Muscle of leg (tissue), 11 donors: ENCODE results near the gene AIG1. TPM values are rescaled to one million over a fixed set of nuclear protein-coding genes. Genes with fewer than 3 reads are reported as not detected.
"Not testable (repeated sequence)": the region's sequence is repeated elsewhere in the genome, so short reads cannot be mapped to it uniquely, and the experiment has no call there.

Experiments
- DNase-seq: peaks from one replicate; pipeline ENCODE4 v3.0.0; 2013
- H3K27ac ChIP-seq: one replicate; pipeline ENCODE4 v1.5.1; 2013; ENCODE audit warnings: mild to moderate bottlenecking, low read length, control low read depth
- H3K27me3 ChIP-seq: one replicate; pipeline ENCODE4 v1.6.1; 2013; ENCODE audit warnings: low read length; ENCODE audit not compliant: control insufficient read depth, insufficient read depth
- H3K36me3 ChIP-seq: one replicate; pipeline ENCODE4 v1.6.1; 2013; ENCODE audit warnings: low read length; ENCODE audit not compliant: control insufficient read depth, insufficient read depth
- H3K4me1 ChIP-seq: one replicate; pipeline ENCODE4 v1.6.1; 2013; ENCODE audit warnings: low read length; ENCODE audit not compliant: control insufficient read depth, insufficient read depth
- H3K4me3 ChIP-seq: one replicate; pipeline ENCODE4 v1.5.1; 2013; ENCODE audit warnings: low read length, control low read depth
- H3K9me3 ChIP-seq: replicated peaks from 2 replicates; pipeline ENCODE4 v1.6.1; 2013; ENCODE audit warnings: low read depth, low read length; ENCODE audit not compliant: control insufficient read depth
- WGBS: methylation state at CpG from one replicate; pipeline ENCODE4 v1.1.5; 2013; ENCODE audit warnings: missing lambda C conversion rate; ENCODE audit not compliant: insufficient coverage; 5-methylcytosine and 5-hydroxymethylcytosine counted together
- polyA plus RNA-seq, 8 donors: library from polyadenylated mRNA; unstranded; fragments of 120-200 nt; gene quantifications; one replicate each; pipeline versions ENCODE4 v1.2.1 to v1.2.3, GENCODE V29; 2013; ENCODE audit warnings: inconsistent platforms in 1 of 8, low replicate concordance in 1 of 8; ENCODE audit not compliant: insufficient read length in 8 of 8, insufficient read depth in 1 of 8
- total RNA-seq: library from RNA; stranded (reverse); fragments of 120-200 nt; gene quantifications from one replicate; pipeline ENCODE4 v1.2.4, GENCODE V29; 2013

Gene AIG1
- total and polyA plus RNA-seq, 9 donors: 24.1 to 35.0 (median 30.2) TPM

GRCh38 chr6:143135797-143136561 lies 75.3 kb downstream of the AIG1 start:
- H3K4me3 ChIP-seq: no peak overlapping the region
- WGBS: no CpG with 5 or more reads among the region's 3 CpGs
- no peaks in the 10 kb centered on the region for H3K36me3 ChIP-seq
- peaks cover 5% of the 10 kb centered on the region for H3K9me3 ChIP-seq
- no peak for DNase-seq
- H3K4me1 ChIP-seq: no peaks in the 10 kb centered on the region
- H3K27me3 ChIP-seq: no peaks in the 10 kb centered on the region
- no peak overlapping the region for H3K27ac ChIP-seq

- H3K27me3 ChIP-seq: no peaks in the 10 kb centered on the region
- H3K27ac ChIP-seq: no peak overlapping the region
- H3K4me3 ChIP-seq: no peak overlapping the region
- no peaks in the 10 kb centered on the region for H3K4me1 ChIP-seq
- DNase-seq: no peak
- peaks cover 1% of the 10 kb centered on the region for H3K9me3 ChIP-seq
- WGBS: no CpG with 5 or more reads among the region's 3 CpGs
- H3K36me3 ChIP-seq: no peaks in the 10 kb centered on the region
Measured at GRCh38 chr6:143136647-143137046, 76.0 kb downstream of the AIG1 start.

- Histone ChIP-seq H3K27me3 (no peaks in the 10 kb centered on the region), H3K9me3 (no peaks in the 10 kb centered on the region), H3K4me1 (no peaks in the 10 kb centered on the region), H3K4me3 (no peak overlapping the region), H3K27ac (no peak overlapping the region), H3K36me3 (no peaks in the 10 kb centered on the region)
- DNase-seq: peak; percentile 18
- 82% methylated on average over 3 of the region's 3 CpGs for WGBS
Measured at GRCh38 chr6:143139239-143139784, 78.6 kb downstream of the AIG1 start.

GRCh38 chr6:143139884-143140283 lies 79.2 kb downstream of the AIG1 start:
- H3K36me3 ChIP-seq: not testable (repeated sequence)

GRCh38 chr6:143140767-143141166 lies 80.1 kb downstream of the AIG1 start:
- Histone ChIP-seq H3K9me3 (no peaks in the 10 kb centered on the region), H3K27ac (no peak overlapping the region), H3K4me3 (no peak overlapping the region), H3K36me3 (no peaks in the 10 kb centered on the region), H3K27me3 (no peaks in the 10 kb centered on the region), H3K4me1 (no peaks in the 10 kb centered on the region)
- 89% methylated on average over 1 of the region's 2 CpGs for WGBS
- no peak for DNase-seq

More at GRCh38 chr6:143139884-143140283, 79.2 kb downstream of the AIG1 start:
- H3K9me3 ChIP-seq, DNase-seq, H3K4me1 ChIP-seq, H3K27ac ChIP-seq, H3K27me3 ChIP-seq, H3K4me3 ChIP-seq: not testable (repeated sequence)
- 81% methylated on average over 4 of the region's 5 CpGs for WGBS

- no peaks in the 10 kb centered on the region for H3K4me1 ChIP-seq
- WGBS: 20% methylated on average over 1 of the region's 2 CpGs
- H3K27ac ChIP-seq: no peak overlapping the region
- no peak for DNase-seq
- no peaks in the 10 kb centered on the region for H3K9me3 ChIP-seq
- no peak overlapping the region for H3K4me3 ChIP-seq
- no peaks in the 10 kb centered on the region for H3K27me3 ChIP-seq
- H3K36me3 ChIP-seq: no peaks in the 10 kb centered on the region
Measured at GRCh38 chr6:143141442-143141841, 80.8 kb downstream of the AIG1 start.

GRCh38 chr6:143146186-143146851 lies 85.6 kb downstream of the AIG1 start:
- Histone ChIP-seq H3K4me3 (no peak overlapping the region), H3K9me3 (no peaks in the 10 kb centered on the region), H3K36me3 (no peaks in the 10 kb centered on the region), H3K27ac (no peak overlapping the region), H3K27me3 (no peaks in the 10 kb centered on the region), H3K4me1 (no peaks in the 10 kb centered on the region)
- DNase-seq: no peak
- no CpG with 5 or more reads among the region's 3 CpGs for WGBS

GRCh38 chr6:143149771-143150170 lies 89.1 kb downstream of the AIG1 start:
- WGBS: no CpG with 5 or more reads among the region's 2 CpGs
- DNase-seq: peak; percentile 19
- Histone ChIP-seq H3K9me3 (no peaks in the 10 kb centered on the region), H3K4me3 (no peak overlapping the region), H3K36me3 (no peaks in the 10 kb centered on the region), H3K27me3 (no peaks in the 10 kb centered on the region), H3K27ac (no peak overlapping the region), H3K4me1 (no peaks in the 10 kb centered on the region)

GRCh38 chr6:143150281-143150680 lies 89.6 kb downstream of the AIG1 start:
- H3K4me3 ChIP-seq: no peak overlapping the region
- H3K27me3 ChIP-seq: no peaks in the 10 kb centered on the region
- no peaks in the 10 kb centered on the region for H3K9me3 ChIP-seq
- no CpG with 5 or more reads among the region's 1 CpG for WGBS
- no peak for DNase-seq
- no peaks in the 10 kb centered on the region for H3K4me1 ChIP-seq
- no peak overlapping the region for H3K27ac ChIP-seq
- H3K36me3 ChIP-seq: no peaks in the 10 kb centered on the region

- DNase-seq: no peak
- WGBS: no CpG with 5 or more reads among the region's 3 CpGs
Measured at GRCh38 chr6:143151381-143151780, 90.7 kb downstream of the AIG1 start.

More at GRCh38 chr6:143151381-143151780, 90.7 kb downstream of the AIG1 start:
- Histone ChIP-seq H3K4me1 (no peaks in the 10 kb centered on the region), H3K27ac (no peak overlapping the region), H3K9me3 (no peaks in the 10 kb centered on the region), H3K4me3 (no peak overlapping the region), H3K27me3 (no peaks in the 10 kb centered on the region), H3K36me3 (no peaks in the 10 kb centered on the region)
